Loucy (cell line): ENCODE data around the gene TAS2R43.

Experiments
- H2AFZ ChIP-seq: fragments of 200-600 bp; sonication (generic); 2 replicates; pipeline ENCODE4 v1.6.0; 2016; ENCODE audit warnings: antibody characterized with exemption, mild to moderate bottlenecking, low read length, moderate library complexity
- H3F3A ChIP-seq: fragments of 200-600 bp; 2 replicates; pipeline ENCODE4 v1.6.0; 2016; ENCODE audit warnings: antibody characterized with exemption, low read depth, mild to moderate bottlenecking
- H3K27me3 ChIP-seq: fragments of 200-600 bp; sonication (generic); 2 replicates; pipeline ENCODE4 v1.6.1; 2014; ENCODE audit warnings: low read length, mild to moderate bottlenecking; ENCODE audit not compliant: insufficient read depth, poor library complexity, severe bottlenecking
- H3K36me3 ChIP-seq: fragments of 200-600 bp; sonication (generic); 2 replicates; pipeline ENCODE4 v1.6.1; 2016; ENCODE audit warnings: low read length; ENCODE audit not compliant: insufficient read depth
- H3K4me1 ChIP-seq: fragments of 200-600 bp; sonication (generic); 2 replicates; pipeline ENCODE4 v1.5.1; 2014; ENCODE audit warnings: low read length, mild to moderate bottlenecking; ENCODE audit not compliant: insufficient read depth, poor library complexity, severe bottlenecking
- H3K4me2 ChIP-seq: fragments of 200-600 bp; sonication (generic); 2 replicates; pipeline ENCODE4 v1.6.0; 2014; ENCODE audit warnings: antibody characterized with exemption, low read length, low read depth, mild to moderate bottlenecking; ENCODE audit not compliant: poor library complexity, severe bottlenecking
- H3K4me3 ChIP-seq: fragments of 200-600 bp; sonication (generic); 2 replicates; pipeline ENCODE4 v1.5.1; 2014; ENCODE audit warnings: low read length, mild to moderate bottlenecking, mixed read lengths; ENCODE audit not compliant: poor library complexity, severe bottlenecking
- H3K79me2 ChIP-seq: fragments of 200-600 bp; sonication (generic); 2 replicates; pipeline ENCODE4 v1.6.1; 2014; ENCODE audit warnings: low read length; ENCODE audit not compliant: insufficient read depth
- H3K9ac ChIP-seq: fragments of 200-600 bp; sonication (generic); 2 replicates; pipeline ENCODE4 v1.6.0; 2014; ENCODE audit warnings: mild to moderate bottlenecking, low read depth, low read length, moderate library complexity; ENCODE audit not compliant: poor library complexity, severe bottlenecking
- H3K9me2 ChIP-seq: fragments of 200-600 bp; sonication (generic); replicated peaks from 2 replicates; pipeline ENCODE4 v1.6.1; 2016; ENCODE audit warnings: low read depth, low read length, mixed read lengths
- H3K9me3 ChIP-seq: fragments of 200-600 bp; sonication (generic); 2 replicates; pipeline ENCODE4 v1.6.1; 2014; ENCODE audit warnings: mild to moderate bottlenecking, antibody characterized with exemption, low read length, low read depth; ENCODE audit not compliant: insufficient read depth
- H4K20me1 ChIP-seq: fragments of 200-600 bp; sonication (generic); 2 replicates; pipeline ENCODE4 v1.6.0; 2014; ENCODE audit warnings: antibody characterized with exemption, low read length, mild to moderate bottlenecking; ENCODE audit not compliant: insufficient read depth, poor library complexity, severe bottlenecking
- EZH2phosphoT487 ChIP-seq: fragments of 200-600 bp; IDR thresholded peaks from 2 replicates; pipeline ENCODE4 v1.6.1; 2018; ENCODE audit warnings: antibody characterized with exemption, mild to moderate bottlenecking, moderate library complexity, borderline replicate concordance
- TF ChIP-seq, protein P1 (sequence below): fragments of 200-600 bp; sonication (generic); conservative IDR thresholded peaks from 2 replicates; pipeline ENCODE4 v1.5.1; 2014; ENCODE audit warnings: mild to moderate bottlenecking, antibody characterized with exemption, low read length

The TAS2R43 gene

DNA sequence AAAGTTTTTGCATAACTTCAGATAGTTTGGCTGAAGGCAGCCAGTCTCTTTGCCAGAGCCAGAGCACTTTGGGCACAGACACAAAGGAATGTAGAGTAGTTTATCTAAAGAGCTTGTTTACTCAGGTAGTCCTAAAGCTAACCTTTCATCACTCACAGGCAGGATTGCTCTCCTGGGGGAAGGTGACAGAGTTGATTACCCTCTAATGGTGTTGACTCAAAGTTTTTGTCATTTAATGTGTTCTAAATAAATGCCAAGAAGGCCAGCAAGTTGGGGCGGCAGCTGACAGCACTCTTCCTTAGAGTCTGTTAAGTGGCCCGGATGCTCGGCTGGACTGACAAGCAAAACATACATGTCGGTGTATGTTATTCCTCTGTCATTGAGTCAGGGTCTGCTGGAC, 20.7 kb downstream of the TAS2R43 start:
- H3K4me2 ChIP-seq: no peak overlapping the region
- no peaks in the 10 kb centered on the region for H3K36me3 ChIP-seq
- H2AFZ ChIP-seq: no peak overlapping the region
- H3K79me2 ChIP-seq: no peaks in the 10 kb centered on the region
- no peak overlapping the region for H3K9ac ChIP-seq
- no peaks in the 10 kb centered on the region for H3F3A ChIP-seq
- H3K9me2 ChIP-seq: no peaks in the 10 kb centered on the region
- no peaks in the 10 kb centered on the region for H3K9me3 ChIP-seq
- TF ChIP-seq, protein P1, sequence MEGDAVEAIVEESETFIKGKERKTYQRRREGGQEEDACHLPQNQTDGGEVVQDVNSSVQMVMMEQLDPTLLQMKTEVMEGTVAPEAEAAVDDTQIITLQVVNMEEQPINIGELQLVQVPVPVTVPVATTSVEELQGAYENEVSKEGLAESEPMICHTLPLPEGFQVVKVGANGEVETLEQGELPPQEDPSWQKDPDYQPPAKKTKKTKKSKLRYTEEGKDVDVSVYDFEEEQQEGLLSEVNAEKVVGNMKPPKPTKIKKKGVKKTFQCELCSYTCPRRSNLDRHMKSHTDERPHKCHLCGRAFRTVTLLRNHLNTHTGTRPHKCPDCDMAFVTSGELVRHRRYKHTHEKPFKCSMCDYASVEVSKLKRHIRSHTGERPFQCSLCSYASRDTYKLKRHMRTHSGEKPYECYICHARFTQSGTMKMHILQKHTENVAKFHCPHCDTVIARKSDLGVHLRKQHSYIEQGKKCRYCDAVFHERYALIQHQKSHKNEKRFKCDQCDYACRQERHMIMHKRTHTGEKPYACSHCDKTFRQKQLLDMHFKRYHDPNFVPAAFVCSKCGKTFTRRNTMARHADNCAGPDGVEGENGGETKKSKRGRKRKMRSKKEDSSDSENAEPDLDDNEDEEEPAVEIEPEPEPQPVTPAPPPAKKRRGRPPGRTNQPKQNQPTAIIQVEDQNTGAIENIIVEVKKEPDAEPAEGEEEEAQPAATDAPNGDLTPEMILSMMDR: no peak
- TF ChIP-seq EZH2phosphoT487: no peak
- no peaks in the 10 kb centered on the region for H4K20me1 ChIP-seq
- no peaks in the 10 kb centered on the region for H3K4me1 ChIP-seq
- no peak overlapping the region for H3K4me3 ChIP-seq
- no peaks in the 10 kb centered on the region for H3K27me3 ChIP-seq

DNA sequence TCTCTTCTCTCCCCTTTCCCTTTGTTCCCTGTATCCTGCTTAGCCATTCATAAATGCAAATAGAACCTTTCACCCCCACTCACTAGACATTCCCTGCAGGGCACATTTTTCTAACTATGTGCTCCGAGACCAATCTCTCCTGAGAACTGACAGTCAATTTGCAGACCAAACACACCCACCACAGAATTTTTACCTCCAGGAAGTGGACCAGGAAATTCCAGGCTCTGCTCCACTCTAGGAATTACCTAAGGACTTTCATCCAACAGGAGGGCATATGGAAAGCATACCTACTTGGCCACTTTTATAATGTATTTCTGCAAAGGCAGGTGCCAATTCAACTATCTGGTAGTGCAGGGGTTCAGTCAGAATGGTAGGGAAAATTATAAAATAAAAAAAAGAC, 21.1 kb downstream of the TAS2R43 start:
- H3K4me3 ChIP-seq: no peak overlapping the region
- H3K4me1 ChIP-seq: no peaks in the 10 kb centered on the region
- H3K9me3 ChIP-seq: no peaks in the 10 kb centered on the region
- H2AFZ ChIP-seq: no peak overlapping the region
- no peaks in the 10 kb centered on the region for H4K20me1 ChIP-seq
- no peak overlapping the region for H3K9ac ChIP-seq
- H3K9me2 ChIP-seq: no peaks in the 10 kb centered on the region
- no peaks in the 10 kb centered on the region for H3F3A ChIP-seq
- no peaks in the 10 kb centered on the region for H3K79me2 ChIP-seq
- TF ChIP-seq, protein P1: no peak
- no peak for TF ChIP-seq EZH2phosphoT487
- no peaks in the 10 kb centered on the region for H3K36me3 ChIP-seq
- H3K27me3 ChIP-seq: no peaks in the 10 kb centered on the region
- no peak overlapping the region for H3K4me2 ChIP-seq

DNA sequence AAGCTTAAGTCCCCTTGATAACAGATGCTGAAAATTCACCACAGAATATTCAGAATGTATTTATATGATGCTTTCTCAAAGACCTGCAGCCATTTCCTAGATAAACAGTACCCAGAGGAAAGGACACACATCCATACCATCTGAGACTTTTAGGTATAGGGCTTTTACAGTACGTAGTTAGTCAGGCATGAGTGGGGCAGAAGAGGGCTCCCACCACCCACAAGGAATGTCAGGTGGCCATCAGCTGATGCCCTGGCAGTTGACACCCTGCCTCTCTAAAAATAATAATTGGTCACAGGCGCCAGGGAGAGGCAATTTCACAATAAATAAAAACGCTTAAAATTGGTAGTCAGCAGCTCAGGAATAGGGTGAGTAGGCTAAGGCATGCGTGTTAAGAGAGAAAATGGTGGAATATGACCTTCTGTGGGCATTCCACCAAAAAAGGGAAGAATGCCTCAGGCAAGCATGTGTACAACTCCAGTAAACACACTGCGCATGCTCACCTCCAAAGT, 22.2 kb downstream of the TAS2R43 start:
- no peaks in the 10 kb centered on the region for H3F3A ChIP-seq
- H3K4me3 ChIP-seq: no peak overlapping the region
- no peaks in the 10 kb centered on the region for H3K79me2 ChIP-seq
- H3K9ac ChIP-seq: no peak overlapping the region
- no peak overlapping the region for H2AFZ ChIP-seq
- H3K36me3 ChIP-seq: no peaks in the 10 kb centered on the region
- no peaks in the 10 kb centered on the region for H3K4me1 ChIP-seq
- H3K4me2 ChIP-seq: no peak overlapping the region
- TF ChIP-seq, protein P1: no peak
- TF ChIP-seq EZH2phosphoT487: no peak
- no peaks in the 10 kb centered on the region for H3K9me3 ChIP-seq
- H3K9me2 ChIP-seq: no peaks in the 10 kb centered on the region
- no peaks in the 10 kb centered on the region for H4K20me1 ChIP-seq
- no peaks in the 10 kb centered on the region for H3K27me3 ChIP-seq
